NCI-H82 (cell line): ENCODE measurements around the gene UBTF.
"Not testable (repeated sequence)": the region's sequence is repeated elsewhere in the genome, so short reads cannot be mapped to it uniquely, and the experiment has no call there.

Source experiments
- DNase-seq: peaks from one replicate; lab custom pipeline; 2025; lab: John Stamatoyannopoulos, UW

UBTF gene

GRCh38 chr17:44247876-44248736, 28.6 kb upstream of the UBTF start:
- no peak for DNase-seq

GRCh38 chr17:44247440-44247841, 28.0 kb upstream of the UBTF start:
- DNase-seq: no peak

- no peak for DNase-seq
These were observed 21.7 kb upstream of the UBTF start for GRCh38 chr17:44241106-44241624.

GRCh38 chr17:44237886-44238285, 18.4 kb upstream of the UBTF start:
- not testable (repeated sequence) for DNase-seq

- DNase-seq: no peak
These were observed 17.0 kb upstream of the UBTF start for GRCh38 chr17:44236444-44236991.

GRCh38 chr17:44235583-44235936, 16.1 kb upstream of the UBTF start:
- no peak for DNase-seq

GRCh38 chr17:44233582-44233981, 14.1 kb upstream of the UBTF start:
- DNase-seq: no peak

- no peak for DNase-seq
These were observed 12.6 kb upstream of the UBTF start for GRCh38 chr17:44232061-44232460.

- DNase-seq: no peak
These were observed 10.7 kb upstream of the UBTF start for GRCh38 chr17:44230140-44230539.

- no peak for DNase-seq
These were observed 9.6 kb upstream of the UBTF start for GRCh38 chr17:44229090-44229489.

- DNase-seq: no peak
These were observed 4.1 kb upstream of the UBTF start for GRCh38 chr17:44223541-44224071.

GRCh38 chr17:44222112-44222869, 2.8 kb upstream of the UBTF start:
- DNase-seq: peak; percentile 95

- no peak for DNase-seq
These were observed 2.3 kb upstream of the UBTF start for GRCh38 chr17:44221862-44222111.

GRCh38 chr17:44221084-44221861, 1.8 kb upstream of the UBTF start:
- DNase-seq: peak; percentile 93

GRCh38 chr17:44220213-44221083, 973 bp upstream of the UBTF start:
- peak; percentile 75 for DNase-seq

- peak; percentile 76 for DNase-seq
These were observed 313 bp downstream of the UBTF start for GRCh38 chr17:44219108-44219615.

- peak; percentile 97 for DNase-seq
These were observed 949 bp downstream of the UBTF start for GRCh38 chr17:44218344-44219107.

- peak; percentile 62 for DNase-seq
These were observed 1.6 kb downstream of the UBTF start for GRCh38 chr17:44217738-44218343.

GRCh38 chr17:44216694-44217093, 2.8 kb downstream of the UBTF start:
- no peak for DNase-seq

- no peak for DNase-seq
These were observed 3.3 kb downstream of the UBTF start for GRCh38 chr17:44216173-44216572.
